Natural killer cell treated with Interleukin-12 subunit alpha and Interleukin-12 subunit beta and Interleukin-15 and Interleukin-18, amount 100 ng/mL, for 72 hours (primary cell): Measurements from ENCODE around the gene SLC25A17. TPM values are rescaled to one million over a fixed set of nuclear protein-coding genes. Genes with fewer than 3 reads are reported as not detected.
"Not testable (repeated sequence)": the region's sequence is repeated elsewhere in the genome, so short reads cannot be mapped to it uniquely, and the experiment has no call there.

Source experiments
- ATAC-seq, 2 donors: fragments of 150-1000 bp; cut with Tn5 transposase in 1 of 2; sonication (Bioruptor Pico), chemical (Tn5 transposase) in 1 of 2; 2 replicates each; pipeline ENCODE4 v1.10.0; 2021
- DNase-seq: peaks from one replicate; pipeline ENCODE4 v3.0.0; 2022; ENCODE audit warnings: low spot score
- H3K27ac Mint-ChIP-seq, 2 donors: 1 replicate in 1 of 2; 2 replicates in 1 of 2; pipeline ENCODE4 v1.8.0; 2022; ENCODE audit warnings: mixed read lengths in 2 of 2, mild to moderate bottlenecking in 1 of 2, moderate library complexity in 1 of 2
- H3K27me3 Mint-ChIP-seq, 2 donors: 1 replicate in 1 of 2; 2 replicates in 1 of 2; pipeline ENCODE4 v1.8.0; 2022; ENCODE audit warnings: mixed read lengths in 2 of 2
- H3K36me3 Mint-ChIP-seq: one replicate; pipeline ENCODE4 v1.8.0; 2022; ENCODE audit warnings: mixed read lengths
- H3K4me1 Mint-ChIP-seq, 2 donors: 1 replicate in 1 of 2; 2 replicates in 1 of 2; pipeline ENCODE4 v1.8.0; 2022; ENCODE audit warnings: low read depth in 2 of 2, mixed read lengths in 2 of 2, mild to moderate bottlenecking in 1 of 2
- H3K4me3 Mint-ChIP-seq: one replicate; pipeline ENCODE4 v1.8.0; 2022; ENCODE audit warnings: mixed read lengths
- H3K9me3 Mint-ChIP-seq: 2 replicates; pipeline ENCODE4 v1.8.0; 2022; ENCODE audit warnings: mixed read lengths
- total RNA-seq, 2 donors: library from RNA; stranded (reverse); gene quantifications; one replicate each; pipeline ENCODE4 v1.2.3, GENCODE V29; 2022

Gene SLC25A17
- total RNA-seq, 2 donors from 2014 or later = 31.0 to 39.1 TPM

DNA sequence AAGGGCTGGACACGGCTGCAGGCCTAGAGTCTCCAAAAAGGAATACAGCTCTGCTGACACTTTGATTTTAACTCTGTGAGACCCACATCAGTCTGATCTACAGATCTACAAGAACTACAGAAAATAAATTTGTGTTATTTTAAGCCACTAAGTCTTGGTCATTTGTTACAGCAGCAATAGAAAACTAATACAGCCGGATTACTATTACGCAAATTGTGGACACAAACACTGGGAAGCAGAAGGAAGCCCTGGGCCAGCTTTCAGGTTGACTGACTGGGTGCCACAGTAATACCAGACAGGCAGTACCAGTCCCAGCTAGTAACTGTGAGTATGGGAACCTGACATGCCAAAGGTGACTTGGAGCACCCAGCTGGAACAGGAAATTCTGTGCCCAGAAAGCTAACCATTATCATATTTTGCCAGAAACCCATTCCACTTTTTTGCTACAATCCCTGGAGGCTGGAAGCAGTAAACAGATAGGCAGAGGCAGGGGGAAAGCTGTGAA lies 13.4 kb downstream of the SLC25A17 start:
- no peaks in the 10 kb centered on the region for H3K27me3 Mint-ChIP-seq
- no peak overlapping the region for H3K27ac Mint-ChIP-seq
- no peaks in the 10 kb centered on the region for H3K36me3 Mint-ChIP-seq
- no peak overlapping the region for H3K4me3 Mint-ChIP-seq
- no peaks in the 10 kb centered on the region for H3K9me3 Mint-ChIP-seq
- DNase-seq (no peak), ATAC-seq (no peak)
- peaks cover 8 to 14% of the 10 kb centered on the region in 2 donors for H3K4me1 Mint-ChIP-seq

DNA sequence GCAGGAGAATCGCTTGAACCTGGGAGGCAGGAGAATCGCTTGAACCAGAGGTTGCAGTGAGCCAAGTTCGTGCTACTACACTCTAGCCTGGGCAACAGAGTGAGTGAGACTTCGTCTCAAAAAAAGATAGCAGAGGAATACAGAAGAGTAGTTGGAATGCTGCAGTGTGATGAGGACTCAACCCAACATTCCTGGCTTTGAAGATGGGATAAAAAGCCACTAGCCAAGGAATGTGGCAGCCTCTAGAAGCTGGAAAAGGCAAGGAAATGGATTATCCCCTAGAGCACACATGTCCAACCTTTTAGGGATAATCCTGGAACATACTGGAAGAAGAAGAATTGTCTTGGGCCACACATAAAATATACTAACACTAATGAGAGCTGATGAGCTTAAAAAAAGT lies 13.9 kb downstream of the SLC25A17 start:
- DNase-seq (no peak), ATAC-seq (no peak)
- H3K4me3 Mint-ChIP-seq = no peak overlapping the region
- H3K36me3 Mint-ChIP-seq = no peaks in the 10 kb centered on the region
- H3K4me1 Mint-ChIP-seq = peaks cover 8 to 14% of the 10 kb centered on the region in 2 donors
- no peak overlapping the region for H3K27ac Mint-ChIP-seq
- no peaks in the 10 kb centered on the region for H3K9me3 Mint-ChIP-seq
- H3K27me3 Mint-ChIP-seq = no peaks in the 10 kb centered on the region

DNA sequence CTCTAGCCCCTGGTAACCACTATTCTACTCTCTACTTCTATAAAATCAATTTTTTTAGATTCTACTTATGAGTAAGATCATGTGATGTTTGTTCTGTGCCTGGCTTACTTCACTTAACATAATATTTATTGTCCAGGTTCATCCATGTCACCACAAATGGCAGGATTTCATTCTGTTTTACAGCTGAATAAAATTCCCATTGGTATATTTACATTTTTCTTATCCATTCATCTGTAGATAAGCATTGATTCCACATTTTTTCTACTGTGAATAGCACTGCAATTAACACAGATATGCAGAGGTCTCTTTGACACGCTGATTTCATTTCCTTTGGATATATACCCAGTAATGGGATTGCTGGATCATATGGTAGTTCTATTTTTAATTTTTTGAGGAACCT lies 15.8 kb downstream of the SLC25A17 start:
- Mint-ChIP-seq H3K4me1 (peaks cover 7 to 8% of the 10 kb centered on the region in 2 donors), H3K36me3 (no peaks in the 10 kb centered on the region), H3K27ac (no peak overlapping the region), H3K9me3 (no peaks in the 10 kb centered on the region), H3K27me3 (no peaks in the 10 kb centered on the region), H3K4me3 (no peak overlapping the region)
- DNase-seq = no peak
- no peak for ATAC-seq

DNA sequence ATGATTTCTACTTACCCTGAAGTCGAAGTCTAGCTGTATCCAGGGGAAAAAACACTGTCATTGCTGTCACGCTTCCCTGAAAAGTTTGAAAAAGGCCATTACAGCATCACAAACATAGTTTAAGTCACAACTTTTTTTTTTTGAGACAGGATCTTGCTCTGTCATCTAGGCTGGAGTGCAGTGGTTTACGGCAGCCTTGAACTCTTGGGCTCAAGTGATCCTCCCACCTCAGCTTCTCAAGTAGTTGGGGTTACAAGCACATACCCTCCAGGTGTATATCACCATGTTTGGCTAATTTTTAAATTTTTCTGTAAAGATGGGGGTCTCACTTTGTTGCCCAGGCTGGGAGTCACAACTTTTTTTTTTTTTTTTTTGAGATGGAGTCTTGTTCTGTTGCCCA lies 20.1 kb downstream of the SLC25A17 start:
- Mint-ChIP-seq H3K4me3 (no peak overlapping the region), H3K4me1 (peaks cover 0 to 5% of the 10 kb centered on the region in 2 donors), H3K36me3 (no peaks in the 10 kb centered on the region), H3K27me3 (no peaks in the 10 kb centered on the region), H3K9me3 (no peaks in the 10 kb centered on the region), H3K27ac (no peak overlapping the region)
- ATAC-seq = no peak
- DNase-seq = no peak

DNA sequence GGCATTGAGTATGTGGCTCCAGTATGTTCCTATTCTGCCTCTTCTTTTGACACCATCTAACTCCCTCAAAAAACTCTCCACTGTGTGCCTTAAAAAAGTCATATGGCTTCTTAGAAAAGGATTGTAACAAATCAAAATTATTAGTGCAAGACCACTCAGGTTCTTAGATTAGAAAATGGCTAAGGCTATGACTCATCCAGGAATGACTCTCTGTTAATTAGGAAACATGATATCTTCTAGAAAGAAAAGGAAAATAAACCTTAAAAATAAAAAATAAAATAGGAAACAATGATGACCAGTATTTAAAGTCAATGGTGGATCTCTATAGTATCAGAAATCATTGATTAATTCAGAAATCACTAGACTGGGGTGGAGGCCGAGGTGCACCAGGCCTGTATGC lies 21.7 kb downstream of the SLC25A17 start:
- H3K36me3 Mint-ChIP-seq = no peaks in the 10 kb centered on the region

DNA sequence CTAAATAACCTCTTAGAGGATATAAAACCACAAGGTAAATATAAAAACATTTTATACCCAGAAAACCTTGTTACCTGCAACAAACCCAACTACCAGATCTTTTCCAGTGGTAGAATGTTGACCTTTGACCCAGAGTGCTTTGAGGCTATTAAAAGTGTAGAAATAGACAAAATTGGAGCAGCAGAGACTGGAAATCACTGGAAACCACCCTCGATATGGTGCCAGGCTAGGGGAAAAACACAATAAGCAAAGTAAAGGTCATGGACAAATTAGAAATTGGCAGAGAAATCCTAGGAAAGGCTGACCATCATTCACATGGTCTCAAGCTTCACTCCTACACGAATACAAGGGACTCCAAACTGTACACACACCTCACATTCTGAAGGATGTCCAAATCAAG lies 26.7 kb downstream of the SLC25A17 start:
- Mint-ChIP-seq H3K36me3 (no peaks in the 10 kb centered on the region), H3K27ac (no peak overlapping the region)
- ATAC-seq = no peak

More for the DNA sequence above, 21.7 kb downstream of the SLC25A17 start:
- DNase-seq (no peak), ATAC-seq (no peak)
- H3K27ac Mint-ChIP-seq = no peak overlapping the region
- H3K4me3 Mint-ChIP-seq = no peak overlapping the region
- no peaks in the 10 kb centered on the region for H3K27me3 Mint-ChIP-seq
- no peaks in the 10 kb centered on the region for H3K9me3 Mint-ChIP-seq
- peaks cover 3 to 5% of the 10 kb centered on the region in 2 donors for H3K4me1 Mint-ChIP-seq

DNA sequence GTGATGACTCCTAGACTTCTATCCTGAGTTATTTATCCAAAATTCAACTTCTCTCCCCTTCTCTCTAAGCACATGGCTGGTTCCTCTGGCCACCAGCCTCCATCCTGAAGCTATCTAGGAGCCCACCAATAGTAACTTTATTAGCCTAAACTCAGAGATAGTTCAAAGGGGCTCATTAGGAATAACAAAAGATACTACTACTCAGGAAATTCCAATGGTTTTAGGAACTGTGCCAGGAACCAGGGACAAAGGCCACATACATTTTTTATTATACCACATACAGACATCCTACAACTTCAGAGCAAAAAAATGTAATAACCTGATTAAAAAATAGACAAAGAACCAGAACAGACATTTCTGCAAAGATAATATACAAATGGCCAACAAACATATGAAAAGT lies 27.9 kb downstream of the SLC25A17 start:
- no peak overlapping the region for H3K27ac Mint-ChIP-seq
- DNase-seq (no peak), ATAC-seq (no peak)
- peaks cover 0 to 12% of the 10 kb centered on the region in 2 donors for H3K4me1 Mint-ChIP-seq
- no peaks in the 10 kb centered on the region for H3K9me3 Mint-ChIP-seq
- H3K36me3 Mint-ChIP-seq = peaks cover 9% of the 10 kb centered on the region
- no peak overlapping the region for H3K4me3 Mint-ChIP-seq
- H3K27me3 Mint-ChIP-seq = no peaks in the 10 kb centered on the region

More for the DNA sequence above, 26.7 kb downstream of the SLC25A17 start:
- peaks cover 0 to 12% of the 10 kb centered on the region in 2 donors for H3K4me1 Mint-ChIP-seq
- H3K4me3 Mint-ChIP-seq = no peak overlapping the region
- H3K9me3 Mint-ChIP-seq = no peaks in the 10 kb centered on the region
- H3K27me3 Mint-ChIP-seq = no peaks in the 10 kb centered on the region
- DNase-seq = no peak

DNA sequence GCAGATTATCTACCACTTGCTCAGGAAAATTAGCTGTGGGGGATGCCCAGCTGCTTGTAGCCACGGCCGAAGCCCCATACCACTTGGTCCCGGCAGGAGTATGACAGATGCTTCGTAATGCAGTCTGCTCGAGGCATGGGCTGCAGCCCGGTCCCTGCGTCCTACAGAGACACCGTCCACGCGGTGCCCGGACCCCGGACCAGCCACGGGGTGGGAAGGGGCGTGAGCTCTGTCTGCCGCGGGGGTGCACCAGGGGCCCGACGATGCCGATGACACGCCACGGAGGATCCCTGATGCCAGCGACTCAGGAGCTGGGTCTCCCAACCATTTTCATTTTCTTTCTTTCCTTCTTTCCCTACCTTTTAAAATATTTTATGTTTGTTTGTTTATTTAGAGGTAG lies 30.0 kb downstream of the SLC25A17 start:
- no peak for ATAC-seq
- H3K36me3 Mint-ChIP-seq = peaks cover 9% of the 10 kb centered on the region
- H3K27ac Mint-ChIP-seq = no peak overlapping the region

DNA sequence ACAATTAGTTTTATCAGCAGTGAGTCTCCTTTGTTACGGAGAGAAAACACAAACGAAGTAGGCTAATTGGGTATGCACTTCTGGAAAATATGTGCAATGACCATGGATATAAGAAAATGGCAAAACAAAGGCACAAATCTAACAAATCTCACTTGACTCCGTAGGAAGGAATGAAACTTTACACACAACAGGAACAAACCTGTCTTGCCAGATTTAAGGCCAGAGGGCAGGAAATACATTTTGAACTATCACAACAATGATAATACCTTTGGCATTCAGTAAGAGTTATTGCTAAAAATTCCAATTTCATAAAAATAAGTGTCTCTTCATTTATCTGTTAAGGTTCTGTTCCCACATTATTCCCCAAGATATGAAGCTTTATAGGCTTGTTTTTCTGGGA lies 36.6 kb downstream of the SLC25A17 start:
- Mint-ChIP-seq H3K27me3 (no peaks in the 10 kb centered on the region), H3K4me3 (no peak overlapping the region), H3K4me1 (no peaks in the 10 kb centered on the region), H3K36me3 (peaks cover 9% of the 10 kb centered on the region), H3K27ac (no peak overlapping the region), H3K9me3 (no peaks in the 10 kb centered on the region)
- ATAC-seq = no peak
- DNase-seq = no peak

More for the DNA sequence above, 30.0 kb downstream of the SLC25A17 start:
- Mint-ChIP-seq H3K4me3 (no peak overlapping the region), H3K9me3 (no peaks in the 10 kb centered on the region), H3K4me1 (peaks cover 0 to 12% of the 10 kb centered on the region in 2 donors), H3K27me3 (no peaks in the 10 kb centered on the region)
- DNase-seq = no peak

DNA sequence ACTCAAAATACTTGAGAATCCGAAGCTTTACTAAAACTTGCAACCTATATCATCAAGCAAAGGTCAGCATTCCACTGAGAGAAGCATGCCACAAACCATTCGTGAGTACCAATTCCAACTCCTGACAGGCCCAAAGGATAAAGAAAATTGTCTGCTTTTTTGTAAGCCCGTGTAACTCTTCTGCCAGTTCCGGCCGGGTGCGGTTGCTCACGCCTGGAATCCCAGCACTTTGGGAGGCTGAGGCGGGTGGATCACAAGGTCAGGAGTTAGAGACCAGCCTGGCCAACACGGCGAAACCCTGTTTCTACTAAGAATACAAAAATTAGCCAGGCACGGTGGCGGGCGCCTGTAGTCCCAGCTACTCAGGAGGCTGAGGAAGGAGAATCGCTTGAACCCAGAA lies 37.4 kb downstream of the SLC25A17 start:
- not testable (repeated sequence) for H3K4me3 Mint-ChIP-seq, H3K36me3 Mint-ChIP-seq, DNase-seq, H3K4me1 Mint-ChIP-seq, H3K27ac Mint-ChIP-seq, H3K27me3 Mint-ChIP-seq, ATAC-seq, H3K9me3 Mint-ChIP-seq

DNA sequence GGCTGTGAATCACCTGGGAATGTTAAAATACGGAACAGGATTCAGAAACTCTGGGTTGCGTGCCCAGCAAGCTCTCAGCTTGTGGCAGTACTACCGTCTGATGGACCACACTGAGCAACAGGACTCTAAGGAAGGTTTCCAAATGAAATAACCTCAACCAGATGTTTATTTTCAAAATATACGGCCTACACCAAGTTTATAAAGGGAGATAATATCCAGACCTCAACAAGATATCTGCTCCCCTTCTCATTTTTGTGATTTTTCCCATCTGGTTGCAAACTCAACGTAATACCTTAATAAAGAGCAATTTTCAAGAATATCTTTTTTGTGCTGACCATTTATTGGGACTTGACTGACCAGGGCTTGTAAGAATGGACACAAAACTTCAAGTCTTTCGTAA lies 49.4 kb downstream of the SLC25A17 start:
- Mint-ChIP-seq H3K36me3 (peaks cover 14% of the 10 kb centered on the region), H3K27ac (no peak overlapping the region), H3K4me3 (no peak overlapping the region), H3K9me3 (no peaks in the 10 kb centered on the region), H3K27me3 (no peaks in the 10 kb centered on the region), H3K4me1 (no peaks in the 10 kb centered on the region)
- DNase-seq (no peak), ATAC-seq (no peak)

DNA sequence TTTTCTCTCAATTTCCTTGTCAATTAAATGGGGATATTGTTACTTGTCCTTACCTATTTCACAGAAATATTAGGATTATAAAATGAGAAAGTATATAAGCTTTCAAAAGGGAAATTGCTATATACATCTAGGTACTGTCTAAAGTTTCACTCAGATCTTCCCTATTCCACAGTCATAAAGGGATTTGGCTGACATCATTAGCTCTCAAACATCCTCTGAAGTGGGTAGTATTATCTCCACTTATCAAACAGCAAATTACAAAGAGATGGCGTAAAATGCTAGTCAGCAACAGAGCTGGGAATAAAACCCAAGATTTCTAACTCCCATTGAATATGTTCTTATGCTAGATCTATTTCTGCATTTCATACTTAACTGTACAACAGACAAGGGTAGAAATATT lies 50.9 kb downstream of the SLC25A17 start:
- DNase-seq (no peak), ATAC-seq (no peak)
- peaks cover 6% of the 10 kb centered on the region for H3K36me3 Mint-ChIP-seq
- H3K9me3 Mint-ChIP-seq = no peaks in the 10 kb centered on the region
- no peak overlapping the region for H3K4me3 Mint-ChIP-seq
- no peak overlapping the region for H3K27ac Mint-ChIP-seq
- no peaks in the 10 kb centered on the region for H3K4me1 Mint-ChIP-seq
- H3K27me3 Mint-ChIP-seq = no peaks in the 10 kb centered on the region

DNA sequence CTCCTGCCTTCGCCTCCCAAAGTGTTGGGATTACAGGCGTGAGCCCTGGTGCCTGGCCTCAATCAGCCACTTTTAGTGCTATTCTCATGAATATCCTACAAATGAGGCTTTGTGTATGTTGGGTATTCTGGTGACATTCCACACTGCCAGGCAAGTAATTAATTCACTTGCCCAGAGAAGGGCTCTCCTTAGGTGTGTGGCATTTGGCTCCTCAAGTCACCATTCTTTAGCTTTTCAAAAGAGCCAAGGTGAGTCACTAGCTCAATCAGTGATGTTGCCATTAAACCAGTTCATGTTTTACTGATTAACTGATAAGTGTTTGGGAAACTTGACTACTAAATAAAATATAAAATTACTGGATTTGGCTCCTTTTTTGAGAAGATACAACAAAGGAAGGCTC lies 52.2 kb downstream of the SLC25A17 start:
- H3K4me3 Mint-ChIP-seq = no peak overlapping the region
- peaks cover 4% of the 10 kb centered on the region for H3K36me3 Mint-ChIP-seq
- no peaks in the 10 kb centered on the region for H3K4me1 Mint-ChIP-seq
- DNase-seq (no peak), ATAC-seq (no peak)
- no peaks in the 10 kb centered on the region for H3K27me3 Mint-ChIP-seq
- H3K9me3 Mint-ChIP-seq = no peaks in the 10 kb centered on the region
- H3K27ac Mint-ChIP-seq = no peak overlapping the region

DNA sequence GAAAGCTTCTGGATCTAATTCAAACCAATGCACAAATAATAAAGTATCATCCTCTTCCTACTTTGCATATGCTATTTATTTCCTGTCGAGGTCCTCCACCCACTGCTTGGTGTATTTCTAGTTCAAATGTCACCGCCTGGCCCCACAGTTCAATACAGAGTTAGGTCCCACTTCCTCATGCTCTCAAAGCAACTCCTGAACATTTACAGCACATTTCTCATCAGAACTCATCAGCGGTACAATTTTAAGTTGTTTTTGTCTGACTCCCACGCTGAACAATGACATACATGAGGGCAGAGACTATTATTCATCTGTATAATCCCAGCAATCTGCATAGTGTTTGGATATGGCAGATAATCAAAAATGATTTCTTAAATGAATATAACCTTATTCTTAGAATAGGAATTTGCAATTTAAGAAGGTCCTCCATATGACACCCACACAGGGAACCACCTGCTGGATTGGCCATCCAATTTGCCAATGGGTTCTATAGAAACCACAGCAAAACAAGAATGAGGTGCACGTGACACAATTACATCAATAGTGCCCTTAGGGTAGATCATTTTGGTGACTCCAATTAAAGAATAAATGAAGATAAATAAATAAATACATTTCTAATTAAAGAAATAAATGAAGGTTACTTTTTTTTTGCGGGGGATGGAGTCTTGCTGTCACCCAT lies 54.2 kb downstream of the SLC25A17 start:
- H3K27me3 Mint-ChIP-seq = no peaks in the 10 kb centered on the region
- no peak overlapping the region for H3K4me3 Mint-ChIP-seq
- ATAC-seq = no peak
- no peaks in the 10 kb centered on the region for H3K9me3 Mint-ChIP-seq
- no peaks in the 10 kb centered on the region for H3K36me3 Mint-ChIP-seq
- H3K4me1 Mint-ChIP-seq = no peaks in the 10 kb centered on the region
- no peak overlapping the region for H3K27ac Mint-ChIP-seq
- no peak for DNase-seq
